Kasumi-1 (cell line): ENCODE measurements around the gene GOSR2.
"Not testable (repeated sequence)": the region's sequence is repeated elsewhere in the genome, so short reads cannot be mapped to it uniquely, and the experiment has no call there.

Source experiments
- DNase-seq, 2 experiments: peaks; one replicate each; lab custom pipeline; 2025; lab: John Stamatoyannopoulos, UW

The GOSR2 gene

DNA sequence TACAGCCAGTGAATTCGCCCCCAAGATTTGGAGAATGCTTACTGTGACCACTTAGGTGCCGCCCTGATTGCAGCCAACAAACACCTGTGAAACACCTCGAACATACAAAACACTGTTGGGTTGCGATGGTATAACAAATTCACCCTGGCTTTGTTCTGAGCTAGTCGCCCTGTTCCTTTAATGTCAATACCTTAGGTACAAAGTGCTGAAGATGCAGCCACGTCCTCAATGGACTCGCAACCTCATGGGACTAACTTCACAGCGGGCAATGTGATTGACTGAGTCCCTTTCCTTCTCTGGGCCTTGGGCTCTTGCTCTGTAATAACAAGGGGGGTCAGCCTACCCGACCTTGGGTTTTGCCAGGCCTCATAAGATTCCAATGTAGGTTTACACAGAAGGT, 28.9 kb upstream of the GOSR2 start:
- no peak for DNase-seq

DNA sequence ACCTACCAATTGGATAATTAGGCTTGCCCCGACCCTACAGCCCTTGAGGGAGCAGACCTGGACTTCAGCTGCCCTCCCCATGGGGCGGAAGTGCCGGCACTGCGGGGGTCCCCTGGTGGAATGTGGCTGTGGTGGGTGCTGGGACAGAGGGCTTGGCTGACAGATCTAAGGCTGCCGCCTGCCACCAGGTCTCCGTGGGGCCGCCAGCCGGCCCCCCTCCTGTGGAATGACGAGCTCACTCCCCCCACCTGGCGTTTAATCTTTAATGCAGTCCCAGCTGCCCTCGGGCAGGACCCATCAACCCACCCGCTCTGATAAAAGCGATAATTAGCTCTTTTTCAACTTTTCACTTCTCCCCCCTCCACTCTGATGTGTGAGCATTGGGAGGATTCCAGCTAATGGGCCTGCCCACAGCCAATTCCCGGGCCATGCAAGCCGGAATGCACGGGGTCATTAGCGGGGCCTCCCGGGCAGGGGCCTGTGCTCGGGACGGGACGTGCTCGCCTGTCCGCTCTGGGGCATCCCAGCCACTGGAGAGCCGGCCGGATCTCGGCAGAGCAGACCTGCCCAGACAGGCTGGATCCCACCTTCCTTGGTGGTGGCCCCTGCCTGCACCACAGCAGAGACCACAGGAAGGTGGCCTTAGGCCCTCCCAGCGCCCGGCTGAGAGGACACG, 28.3 kb upstream of the GOSR2 start:
- no peak for DNase-seq

DNA sequence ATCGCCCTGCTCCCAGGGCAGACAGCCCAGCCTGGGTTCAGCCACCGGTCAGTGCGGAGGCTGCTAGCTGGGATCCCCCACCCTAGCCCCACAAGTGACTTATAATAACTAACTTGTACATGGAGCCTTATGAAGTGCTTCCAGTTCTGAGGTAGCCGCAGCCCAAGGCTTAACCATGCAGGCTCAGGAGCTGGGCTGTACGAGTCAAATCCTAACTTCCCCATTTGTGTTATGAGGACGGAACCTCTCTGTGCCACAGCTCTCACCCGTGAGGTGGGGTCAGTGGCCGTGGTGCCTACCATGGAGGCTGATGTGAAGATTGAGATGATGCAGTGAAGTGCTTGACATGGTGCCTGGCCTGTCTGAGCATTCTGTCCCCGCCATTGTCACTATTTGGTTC, 27.8 kb upstream of the GOSR2 start:
- DNase-seq: peak; percentile 47 to 58

DNA sequence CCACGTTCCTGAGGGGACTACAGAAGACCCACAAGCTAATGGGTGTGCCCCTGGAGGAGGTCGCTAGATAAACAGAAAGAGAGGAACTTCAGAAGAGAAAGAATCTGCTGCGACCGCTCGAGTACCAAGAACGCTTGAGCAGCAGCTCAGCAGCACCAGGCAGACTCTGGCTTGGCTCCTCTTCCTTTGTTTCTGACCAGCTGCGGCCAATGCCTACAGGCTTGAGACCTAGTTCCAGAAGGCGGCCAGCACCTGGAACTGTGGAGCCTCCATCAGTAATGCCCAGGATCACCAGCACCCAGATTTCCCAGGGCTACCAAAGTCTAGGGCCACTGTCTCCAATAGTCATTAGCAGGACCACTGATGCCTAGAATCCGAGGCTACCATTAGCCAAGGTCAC, 26.0 kb upstream of the GOSR2 start:
- no peak for DNase-seq

DNA sequence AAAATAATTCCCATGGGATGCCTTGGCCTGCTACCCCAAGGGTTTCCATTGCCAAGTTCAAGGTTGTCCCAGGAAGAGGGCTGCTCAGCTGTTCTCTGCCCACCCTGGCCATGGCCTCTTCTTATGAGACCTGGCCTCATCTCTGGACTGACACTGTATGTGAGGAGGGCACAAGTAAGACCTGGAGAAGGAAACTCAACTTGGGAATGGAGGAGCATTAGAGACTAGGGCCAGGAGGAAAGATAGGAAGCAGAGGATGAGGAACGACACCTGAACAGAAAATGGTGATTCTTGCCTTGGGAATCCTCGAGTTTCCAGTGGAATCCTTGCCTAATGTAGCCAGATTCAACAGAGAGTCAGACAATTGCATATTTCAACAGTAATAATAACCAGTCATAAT, 24.6 kb upstream of the GOSR2 start:
- no peak for DNase-seq

DNA sequence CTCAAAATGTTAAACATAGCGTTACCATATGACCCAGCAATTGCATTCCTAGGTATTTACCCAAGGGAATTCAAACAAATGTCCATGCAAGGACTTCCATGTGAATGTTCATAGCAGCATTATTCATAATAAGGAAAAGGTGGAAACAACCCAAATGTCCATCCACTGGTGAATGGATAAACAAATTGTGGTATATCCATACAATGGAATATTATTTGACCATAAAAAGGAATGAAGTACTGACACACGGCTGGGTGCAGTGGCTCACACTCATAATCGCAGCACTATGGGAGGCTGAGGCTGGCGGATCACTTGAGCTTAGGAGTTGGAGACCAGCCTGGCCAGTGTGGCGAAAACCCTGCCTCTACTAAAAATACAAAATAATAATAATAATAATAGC, 24.1 kb upstream of the GOSR2 start:
- no peak for DNase-seq

- DNase-seq: no peak
These were observed 21.7 kb upstream of the GOSR2 start for GRCh38 chr17:46901291-46901690.

DNA sequence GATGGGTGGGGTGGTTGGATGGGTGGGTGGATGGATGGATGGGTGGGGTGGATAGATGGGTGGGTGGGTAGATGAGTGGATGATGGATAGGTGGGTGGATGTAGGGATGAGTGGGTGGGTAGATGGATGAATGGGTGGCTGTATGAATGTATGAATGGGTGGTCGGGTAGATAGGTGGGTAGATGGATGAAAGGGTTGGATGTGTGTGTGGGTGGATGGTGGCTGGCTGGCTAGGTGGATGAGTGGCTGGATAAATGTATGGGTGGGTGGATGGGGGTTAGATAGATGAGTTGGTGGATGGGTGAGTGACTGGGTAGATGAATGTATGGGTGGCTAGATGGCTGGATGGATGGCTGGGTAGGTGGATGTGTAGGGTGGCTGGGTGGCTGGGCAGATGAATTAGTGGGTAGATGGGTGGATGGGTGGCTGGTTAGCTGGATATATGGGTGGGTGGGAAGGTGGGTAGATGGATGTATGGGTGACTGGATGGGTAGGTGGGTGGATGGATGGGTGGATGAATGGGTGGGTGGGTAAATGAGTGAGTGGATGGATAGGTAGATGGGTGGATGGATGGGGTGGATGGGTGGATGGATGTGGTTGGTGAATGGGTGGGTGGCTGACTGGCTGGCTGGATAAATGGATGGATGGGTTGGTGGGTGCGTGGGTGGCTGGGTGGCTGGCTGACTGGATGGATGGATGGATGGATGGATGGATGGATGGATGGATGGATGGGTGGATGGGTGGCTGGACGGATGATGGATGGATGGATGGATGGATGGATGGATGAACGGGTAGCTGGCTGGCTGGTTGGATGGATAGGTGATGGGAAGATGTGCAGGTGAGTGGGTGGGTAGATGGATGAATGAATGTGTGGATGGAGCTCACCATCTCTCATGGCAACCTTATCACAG, 18.9 kb upstream of the GOSR2 start:
- no peak for DNase-seq

DNA sequence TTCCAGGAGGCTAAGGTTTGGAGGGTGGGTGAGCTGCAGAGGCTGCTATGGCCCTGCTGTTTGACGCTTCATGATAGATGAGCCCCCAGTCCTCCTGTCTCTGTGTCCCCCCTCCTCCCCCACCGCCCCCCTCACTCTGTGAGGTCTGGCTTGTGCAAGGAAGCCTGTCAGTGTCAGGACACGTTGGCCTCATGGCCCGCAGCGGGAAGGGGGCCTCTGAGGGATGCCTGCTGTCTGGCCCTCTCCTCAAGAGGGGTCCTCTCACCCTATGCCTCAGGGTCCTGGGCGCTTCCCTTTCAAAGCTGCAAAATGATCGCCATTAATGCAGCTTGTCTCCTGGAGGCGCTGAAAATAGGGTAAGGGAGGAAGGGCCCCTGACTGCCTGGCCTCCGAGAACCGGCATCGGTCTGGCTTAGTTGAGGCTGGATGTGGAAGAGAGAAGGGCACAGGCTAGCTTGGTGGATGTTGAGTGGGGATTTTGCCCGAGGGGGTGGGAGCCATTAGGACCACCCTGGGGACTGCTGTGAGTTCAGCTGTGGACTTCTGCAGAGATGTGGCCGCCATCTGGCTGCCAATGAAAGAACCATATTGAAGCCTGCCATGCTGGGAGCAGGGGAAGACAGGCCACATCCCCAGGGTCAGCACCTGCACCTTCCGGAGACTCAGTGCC, 14.8 kb upstream of the GOSR2 start:
- no peak for DNase-seq

- DNase-seq: no peak
These were observed 12.6 kb upstream of the GOSR2 start for GRCh38 chr17:46910179-46910927.

DNA sequence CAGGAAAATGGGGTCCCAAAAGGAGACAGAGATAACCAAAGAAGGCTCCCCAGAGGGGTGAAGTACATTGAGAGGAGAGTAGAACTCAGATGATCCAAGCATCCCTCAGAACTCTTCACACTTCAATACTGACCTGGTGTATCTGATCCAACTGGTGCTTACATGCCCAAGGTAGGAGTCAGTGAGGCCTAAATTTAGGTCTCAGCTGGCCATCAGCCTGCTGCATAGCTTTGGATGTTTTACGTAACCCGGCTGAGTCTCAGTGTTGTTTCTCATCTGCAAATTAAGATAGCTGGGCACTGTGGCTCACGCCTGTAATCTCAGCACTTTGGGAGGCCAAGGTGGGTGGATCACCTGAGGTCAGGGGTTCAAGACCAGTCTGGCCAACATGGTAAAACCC, 11.6 kb upstream of the GOSR2 start:
- no peak for DNase-seq

- no peak for DNase-seq
These were observed 7.4 kb upstream of the GOSR2 start for GRCh38 chr17:46915596-46915995.

- no peak for DNase-seq
These were observed 6.7 kb upstream of the GOSR2 start for GRCh38 chr17:46916211-46916610.

GRCh38 chr17:46916623-46917022, 6.3 kb upstream of the GOSR2 start:
- DNase-seq: no peak

GRCh38 chr17:46917041-46917440, 5.9 kb upstream of the GOSR2 start:
- no peak for DNase-seq

DNA sequence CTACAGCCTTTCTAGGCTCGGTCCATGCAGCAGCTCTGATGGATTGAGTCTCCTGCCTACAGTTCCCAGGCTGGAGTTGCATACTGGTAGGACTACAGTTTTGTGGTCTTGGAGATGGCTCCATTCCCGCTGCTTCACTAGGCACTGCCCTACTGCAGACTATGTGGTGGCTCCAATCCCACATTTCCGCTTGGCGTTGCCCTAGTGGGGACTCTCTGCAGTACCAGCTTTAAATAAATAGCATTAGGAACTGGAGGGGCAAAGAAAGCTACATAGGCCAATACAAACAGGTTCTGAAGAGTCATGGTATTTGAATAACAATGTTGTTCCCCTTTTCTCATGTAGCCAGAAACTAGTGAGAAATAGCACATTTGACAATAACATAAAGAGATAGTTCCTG, 5.4 kb upstream of the GOSR2 start:
- peak in 1 of 2 experiments; percentile 15 for DNase-seq

DNA sequence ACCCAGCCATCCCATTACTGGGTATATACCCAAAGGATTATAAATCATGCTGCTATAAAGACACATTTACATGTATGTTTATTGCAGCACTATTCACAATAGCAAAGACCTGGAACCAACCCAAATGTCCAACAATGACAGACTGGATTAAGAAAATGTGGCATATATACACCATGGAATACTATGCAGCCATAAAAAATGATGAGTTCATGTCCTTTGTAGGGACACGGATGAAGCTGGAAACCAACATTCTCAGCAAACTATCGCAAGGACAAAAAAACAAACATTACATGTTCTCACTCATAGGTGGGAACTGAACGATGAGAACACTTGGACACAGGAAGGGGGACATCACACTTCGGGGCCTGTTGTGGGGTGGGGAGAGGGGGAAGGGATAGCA, 998 bp upstream of the GOSR2 start:
- not testable (repeated sequence) for DNase-seq

GRCh38 chr17:46922487-46922803, 515 bp upstream of the GOSR2 start:
- DNase-seq: no peak

GRCh38 chr17:46925185-46925868, 2.4 kb downstream of the GOSR2 start:
- no peak for DNase-seq

DNA sequence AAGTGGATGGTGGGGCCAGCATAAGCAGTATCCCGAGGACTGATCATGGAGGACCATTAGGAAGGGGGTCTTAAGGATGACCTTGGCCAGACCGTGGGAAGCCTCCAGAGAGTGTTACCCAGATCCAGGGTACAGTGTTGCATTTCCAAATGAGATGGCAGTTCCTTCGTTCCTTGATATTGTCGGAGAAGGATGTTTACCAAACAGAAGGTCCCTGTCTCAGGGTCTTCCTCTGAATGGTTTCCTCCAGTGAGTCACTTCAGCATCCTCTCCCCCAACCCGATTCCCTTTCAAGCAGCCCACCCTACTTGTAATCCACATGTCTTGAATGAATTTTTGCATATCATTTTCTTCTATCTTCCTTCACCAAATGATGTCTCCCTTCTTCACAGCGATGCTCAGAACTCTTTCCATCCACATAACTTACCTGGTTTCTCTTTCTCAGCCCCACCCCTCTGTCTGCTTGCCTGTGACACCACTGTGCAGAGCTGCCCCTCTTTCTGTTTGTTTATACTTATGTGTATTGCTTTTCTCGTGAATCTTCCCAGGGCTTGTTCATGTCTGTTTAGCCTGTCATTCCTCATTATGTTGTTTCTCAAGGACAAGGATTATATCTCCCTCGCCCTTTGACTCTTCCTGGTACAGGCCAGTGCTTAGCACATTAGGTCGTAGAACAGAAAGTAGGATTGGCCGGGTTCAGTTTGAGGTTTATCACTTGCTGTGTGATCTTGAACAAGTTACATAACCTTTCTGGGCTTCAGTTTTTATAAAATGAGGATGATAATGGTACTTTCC, 5.7 kb downstream of the GOSR2 start:
- DNase-seq: no peak

DNA sequence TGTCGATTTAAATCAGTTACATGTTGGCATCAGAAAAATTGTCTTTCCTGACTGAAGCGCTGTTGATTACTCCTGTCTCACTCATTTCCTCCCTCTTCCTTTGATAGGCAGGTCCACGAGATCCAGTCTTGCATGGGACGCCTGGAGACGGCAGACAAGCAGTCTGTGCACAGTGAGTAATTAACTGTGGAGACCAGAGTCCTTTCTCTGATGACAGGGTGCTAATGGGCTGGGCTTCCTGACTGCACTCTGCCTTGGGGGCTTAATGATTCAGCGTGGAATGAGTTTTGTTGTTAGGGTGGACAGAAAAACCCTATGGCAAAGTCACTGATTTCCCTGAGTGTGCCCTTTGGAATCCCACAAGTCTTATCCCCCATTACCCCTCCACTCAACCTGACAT, 6.5 kb downstream of the GOSR2 start:
- no peak for DNase-seq
